Measurements from ENCODE around the gene OR2L8.

The OR2L8 gene

DNA sequence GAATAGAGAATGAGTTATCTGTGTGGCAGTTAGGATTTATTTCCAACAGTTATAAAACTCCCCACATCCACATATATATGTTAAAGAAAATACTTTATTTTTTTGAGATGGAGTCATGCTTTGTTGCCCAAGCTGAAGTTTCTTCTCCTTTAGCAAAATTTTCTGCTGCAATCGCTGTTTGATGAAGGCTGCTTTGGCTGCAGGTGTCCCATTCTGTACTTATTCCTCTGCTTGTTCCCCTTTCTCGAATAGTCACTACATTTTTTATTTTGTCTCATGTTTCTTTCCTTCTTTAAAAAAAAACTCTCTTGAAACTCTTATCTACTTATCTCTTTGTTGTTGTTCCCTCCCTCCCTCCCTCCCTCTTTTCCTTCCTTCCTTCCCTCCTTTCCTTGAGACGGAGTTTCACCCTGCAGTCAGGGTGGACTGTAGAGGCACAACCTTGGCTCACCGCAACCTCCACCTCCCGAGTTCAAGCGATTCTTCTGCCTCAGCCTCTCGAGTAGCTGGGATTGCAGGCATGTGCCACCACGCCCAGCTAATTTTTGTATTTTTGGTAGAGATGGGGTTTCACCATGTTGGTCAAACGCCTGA lies 42.7 kb upstream of the OR2L8 start:
- TF ChIP-seq, protein P1, sequence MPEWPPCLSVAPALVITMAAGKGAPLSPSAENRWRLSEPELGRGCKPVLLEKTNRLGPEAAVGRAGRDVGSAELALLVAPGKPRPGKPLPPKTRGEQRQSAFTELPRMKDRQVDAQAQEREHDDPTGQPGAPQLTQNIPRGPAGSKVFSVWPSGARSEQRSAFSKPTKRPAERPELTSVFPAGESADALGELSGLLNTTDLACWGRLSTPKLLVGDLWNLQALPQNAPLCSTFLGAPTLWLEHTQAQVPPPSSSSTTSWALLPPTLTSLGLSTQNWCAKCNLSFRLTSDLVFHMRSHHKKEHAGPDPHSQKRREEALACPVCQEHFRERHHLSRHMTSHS (tag by site-specific recombination; IDR thresholded peaks at IDR 0.05): no peak
- TF ChIP-seq, protein P2, sequence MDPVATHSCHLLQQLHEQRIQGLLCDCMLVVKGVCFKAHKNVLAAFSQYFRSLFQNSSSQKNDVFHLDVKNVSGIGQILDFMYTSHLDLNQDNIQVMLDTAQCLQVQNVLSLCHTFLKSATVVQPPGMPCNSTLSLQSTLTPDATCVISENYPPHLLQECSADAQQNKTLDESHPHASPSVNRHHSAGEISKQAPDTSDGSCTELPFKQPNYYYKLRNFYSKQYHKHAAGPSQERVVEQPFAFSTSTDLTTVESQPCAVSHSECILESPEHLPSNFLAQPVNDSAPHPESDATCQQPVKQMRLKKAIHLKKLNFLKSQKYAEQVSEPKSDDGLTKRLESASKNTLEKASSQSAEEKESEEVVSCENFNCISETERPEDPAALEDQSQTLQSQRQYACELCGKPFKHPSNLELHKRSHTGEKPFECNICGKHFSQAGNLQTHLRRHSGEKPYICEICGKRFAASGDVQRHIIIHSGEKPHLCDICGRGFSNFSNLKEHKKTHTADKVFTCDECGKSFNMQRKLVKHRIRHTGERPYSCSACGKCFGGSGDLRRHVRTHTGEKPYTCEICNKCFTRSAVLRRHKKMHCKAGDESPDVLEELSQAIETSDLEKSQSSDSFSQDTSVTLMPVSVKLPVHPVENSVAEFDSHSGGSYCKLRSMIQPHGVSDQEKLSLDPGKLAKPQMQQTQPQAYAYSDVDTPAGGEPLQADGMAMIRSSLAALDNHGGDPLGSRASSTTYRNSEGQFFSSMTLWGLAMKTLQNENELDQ (tag by site-specific recombination; IDR thresholded peaks at IDR 0.05; ENCODE audit: low read depth): no peak
- TF ChIP-seq ZNF214 (tag by site-specific recombination; IDR thresholded peaks at IDR 0.05; ENCODE audit: borderline replicate concordance) (no peak), ZNF837 (tag by site-specific recombination; IDR thresholded peaks at IDR 0.05) (no peak), ZNF274 (IDR thresholded peaks at IDR 0.05; ENCODE audit: low read length) (no peak), ZNF274 (tag by site-specific recombination; IDR thresholded peaks at IDR 0.05; ENCODE audit: borderline replicate concordance) (no peak), ZNF184 (tag by site-specific recombination; IDR thresholded peaks at IDR 0.05) (no peak), ZNF155 (tag by site-specific recombination; IDR thresholded peaks at IDR 0.05) (no peak), ZNF366 (tag by site-specific recombination; conservative IDR thresholded peaks at IDR 0.05) (no peak), ZNF660 (tag by site-specific recombination; IDR thresholded peaks at IDR 0.05) (no peak), HOXD13 (CRISPR knock-in tag; IDR thresholded peaks at IDR 0.05; ENCODE audit: borderline replicate concordance) (no peak), ZNF174 (tag by site-specific recombination; IDR thresholded peaks at IDR 0.05) (no peak), ZSCAN30 (tag by site-specific recombination; IDR thresholded peaks at IDR 0.05) (no peak), ZNF549 (tag by site-specific recombination; IDR thresholded peaks at IDR 0.05) (no peak), KLF7 (tag by site-specific recombination; IDR thresholded peaks at IDR 0.05; ENCODE audit: borderline replicate concordance) (no peak), IKZF3 (tag by site-specific recombination; IDR thresholded peaks at IDR 0.05) (no peak), FEZF1 (tag by site-specific recombination; IDR thresholded peaks at IDR 0.05) (no peak), MZF1 (tag by site-specific recombination; IDR thresholded peaks at IDR 0.05; ENCODE audit: borderline replicate concordance) (no peak), ZNF514 (tag by site-specific recombination; IDR thresholded peaks at IDR 0.05) (no peak), ZNF768 (tag by site-specific recombination; IDR thresholded peaks at IDR 0.05) (no peak), ZSCAN23 (tag by site-specific recombination; IDR thresholded peaks at IDR 0.05) (no peak)
- H3K4me3 ChIP-seq (ENCODE audit: low read depth, low read length): no peak overlapping the region
- H3K36me3 ChIP-seq (ENCODE audit: control insufficient read depth in 2 of 2, insufficient read depth in 1 of 2, low read length in 2 of 2): no peaks in the 10 kb centered on the region
- no peaks in the 10 kb centered on the region for H3K9me3 ChIP-seq (ENCODE audit: control insufficient read depth, insufficient read depth, low read depth, low read length)
- no peak overlapping the region for H3K27ac ChIP-seq (ENCODE audit: extremely low read depth, low read depth, low read length)
- ChIA-PET CTCF (no interaction called here), POLR2A (no interaction called here)
- no peaks in the 10 kb centered on the region for H3K4me1 ChIP-seq (ENCODE audit: control insufficient read depth, insufficient read depth, low read length)

DNA sequence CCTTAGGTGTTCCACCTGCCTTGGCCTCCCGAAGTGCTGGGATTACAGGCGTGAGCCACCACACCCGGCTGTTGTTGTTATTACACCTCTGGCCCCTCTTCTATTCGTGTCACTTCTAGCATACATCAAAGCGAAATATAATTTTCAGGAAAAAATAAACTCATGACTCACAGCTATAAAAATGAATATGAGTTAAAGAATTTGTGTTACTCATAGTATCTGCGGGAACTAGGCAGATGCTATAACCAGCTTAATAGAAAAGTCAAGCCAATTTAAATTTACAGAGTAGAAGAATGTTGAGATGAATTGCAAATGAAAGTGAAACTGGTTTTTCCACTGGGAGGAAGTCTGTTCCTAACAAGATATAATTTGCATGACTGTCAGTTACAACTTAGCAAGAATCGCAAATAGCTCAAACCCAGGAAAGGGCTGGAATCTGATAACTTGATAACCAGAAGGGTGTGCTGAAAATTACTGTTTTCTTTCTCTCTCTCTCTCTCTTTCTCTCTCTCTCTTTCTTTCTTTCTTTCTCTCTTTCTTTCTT lies 42.1 kb upstream of the OR2L8 start:
- no peaks in the 10 kb centered on the region for H3K4me1 ChIP-seq (ENCODE audit: control insufficient read depth, insufficient read depth, low read length)
- H3K9me3 ChIP-seq (ENCODE audit: control insufficient read depth, insufficient read depth, low read depth, low read length): no peaks in the 10 kb centered on the region
- H3K36me3 ChIP-seq (ENCODE audit: control insufficient read depth in 2 of 2, insufficient read depth in 1 of 2, low read length in 2 of 2): no peaks in the 10 kb centered on the region
- TF ChIP-seq, protein P3, sequence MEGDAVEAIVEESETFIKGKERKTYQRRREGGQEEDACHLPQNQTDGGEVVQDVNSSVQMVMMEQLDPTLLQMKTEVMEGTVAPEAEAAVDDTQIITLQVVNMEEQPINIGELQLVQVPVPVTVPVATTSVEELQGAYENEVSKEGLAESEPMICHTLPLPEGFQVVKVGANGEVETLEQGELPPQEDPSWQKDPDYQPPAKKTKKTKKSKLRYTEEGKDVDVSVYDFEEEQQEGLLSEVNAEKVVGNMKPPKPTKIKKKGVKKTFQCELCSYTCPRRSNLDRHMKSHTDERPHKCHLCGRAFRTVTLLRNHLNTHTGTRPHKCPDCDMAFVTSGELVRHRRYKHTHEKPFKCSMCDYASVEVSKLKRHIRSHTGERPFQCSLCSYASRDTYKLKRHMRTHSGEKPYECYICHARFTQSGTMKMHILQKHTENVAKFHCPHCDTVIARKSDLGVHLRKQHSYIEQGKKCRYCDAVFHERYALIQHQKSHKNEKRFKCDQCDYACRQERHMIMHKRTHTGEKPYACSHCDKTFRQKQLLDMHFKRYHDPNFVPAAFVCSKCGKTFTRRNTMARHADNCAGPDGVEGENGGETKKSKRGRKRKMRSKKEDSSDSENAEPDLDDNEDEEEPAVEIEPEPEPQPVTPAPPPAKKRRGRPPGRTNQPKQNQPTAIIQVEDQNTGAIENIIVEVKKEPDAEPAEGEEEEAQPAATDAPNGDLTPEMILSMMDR (tag by site-specific recombination; IDR thresholded peaks at IDR 0.05): no peak
- TF ChIP-seq HOXC10 (CRISPR knock-in tag; IDR thresholded peaks at IDR 0.05): no peak
- no peak for TF ChIP-seq SP2 (tag by site-specific recombination; IDR thresholded peaks at IDR 0.05)
- TF ChIP-seq, protein P4, sequence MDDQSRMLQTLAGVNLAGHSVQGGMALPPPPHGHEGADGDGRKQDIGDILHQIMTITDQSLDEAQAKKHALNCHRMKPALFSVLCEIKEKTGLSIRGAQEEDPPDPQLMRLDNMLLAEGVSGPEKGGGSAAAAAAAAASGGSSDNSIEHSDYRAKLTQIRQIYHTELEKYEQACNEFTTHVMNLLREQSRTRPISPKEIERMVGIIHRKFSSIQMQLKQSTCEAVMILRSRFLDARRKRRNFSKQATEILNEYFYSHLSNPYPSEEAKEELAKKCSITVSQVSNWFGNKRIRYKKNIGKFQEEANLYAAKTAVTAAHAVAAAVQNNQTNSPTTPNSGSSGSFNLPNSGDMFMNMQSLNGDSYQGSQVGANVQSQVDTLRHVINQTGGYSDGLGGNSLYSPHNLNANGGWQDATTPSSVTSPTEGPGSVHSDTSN (CRISPR knock-in tag; IDR thresholded peaks at IDR 0.05): no peak
- TF ChIP-seq ZBTB48 (tag by site-specific recombination; IDR thresholded peaks at IDR 0.05): no peak
- no peak for TF ChIP-seq ZNF548 (tag by site-specific recombination; IDR thresholded peaks at IDR 0.05)
- TF ChIP-seq, protein P5, sequence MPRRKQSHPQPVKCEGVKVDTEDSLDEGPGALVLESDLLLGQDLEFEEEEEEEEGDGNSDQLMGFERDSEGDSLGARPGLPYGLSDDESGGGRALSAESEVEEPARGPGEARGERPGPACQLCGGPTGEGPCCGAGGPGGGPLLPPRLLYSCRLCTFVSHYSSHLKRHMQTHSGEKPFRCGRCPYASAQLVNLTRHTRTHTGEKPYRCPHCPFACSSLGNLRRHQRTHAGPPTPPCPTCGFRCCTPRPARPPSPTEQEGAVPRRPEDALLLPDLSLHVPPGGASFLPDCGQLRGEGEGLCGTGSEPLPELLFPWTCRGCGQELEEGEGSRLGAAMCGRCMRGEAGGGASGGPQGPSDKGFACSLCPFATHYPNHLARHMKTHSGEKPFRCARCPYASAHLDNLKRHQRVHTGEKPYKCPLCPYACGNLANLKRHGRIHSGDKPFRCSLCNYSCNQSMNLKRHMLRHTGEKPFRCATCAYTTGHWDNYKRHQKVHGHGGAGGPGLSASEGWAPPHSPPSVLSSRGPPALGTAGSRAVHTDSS (tag by site-specific recombination; IDR thresholded peaks at IDR 0.05): no peak
- no peak for TF ChIP-seq ZNF404 (tag by site-specific recombination; IDR thresholded peaks at IDR 0.05)
- no peak for TF ChIP-seq YY2 (tag by site-specific recombination; IDR thresholded peaks at IDR 0.05)
- no peak overlapping the region for H3K4me3 ChIP-seq (ENCODE audit: low read depth, low read length)
- H3K27ac ChIP-seq (ENCODE audit: extremely low read depth, low read depth, low read length): no peak overlapping the region
- ChIA-PET POLR2A (no interaction called here), CTCF (no interaction called here)
